Measurements from ENCODE around the gene TTC12. TPM values are rescaled to one million over a fixed set of nuclear protein-coding genes. Genes with fewer than 3 reads are reported as not detected.

TTC12 gene
- total and polyA plus RNA-seq, 8 donors = 3.7 to 58.9 (median 11.1) TPM

DNA sequence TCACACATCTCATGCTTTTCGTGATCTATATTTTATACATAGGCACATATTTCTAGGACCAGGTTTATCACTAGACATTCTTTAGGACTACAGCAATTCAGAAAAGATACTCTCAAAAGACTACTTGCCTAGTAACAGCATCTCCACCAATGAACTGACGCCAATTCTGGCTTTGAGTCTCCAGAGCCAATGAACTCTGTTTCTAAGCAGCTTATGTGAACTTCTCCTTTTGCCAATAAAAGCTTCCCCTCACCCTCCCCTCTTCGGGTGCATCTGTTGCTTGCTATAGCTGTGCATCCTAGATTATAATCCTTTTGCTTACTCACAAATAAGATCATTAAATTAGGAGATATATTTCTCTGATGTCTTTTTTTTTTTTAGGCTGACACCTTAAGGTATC, 61.8 kb downstream of the TTC12 start:
- Histone ChIP-seq H3K27me3 (no peaks in the 10 kb centered on the region), H3K4me1 (no peaks in the 10 kb centered on the region), H3K4me3 (no peak overlapping the region), H3K27ac (no peak overlapping the region), H3K36me3 (peaks cover 0 to 21% (median 0%) of the 10 kb centered on the region in 4 donors), H3K9me3 (no peaks in the 10 kb centered on the region)
- intact Hi-C loops (cut with DNase I; ENCODE audit: low total_unique reads) = no loop called here
- DNase-seq = peak in 1 of 2 donors; percentile 60
- TF ChIP-seq POLR2A (IDR thresholded peaks at IDR 0.05) (no peak), CTCF (IDR thresholded peaks at IDR 0.05) (no peak), POLR2AphosphoS5 (IDR thresholded peaks at IDR 0.05) (no peak), EP300 (IDR thresholded peaks at IDR 0.05) (no peak)
- 49 to 59% (median 55%) methylated on average over 3 of the region's 3 CpGs for WGBS, 5 donors

- Histone ChIP-seq H3K36me3 (peaks cover 0 to 11% (median 0%) of the 10 kb centered on the region in 4 donors), H3K27ac (no peak overlapping the region), H3K4me3 (no peak overlapping the region), H3K9me3 (no peaks in the 10 kb centered on the region), H3K4me1 (no peaks in the 10 kb centered on the region), H3K27me3 (no peaks in the 10 kb centered on the region)
- 49 to 58% (median 55%) methylated on average over 7 of the region's 7 CpGs for WGBS, 5 donors
- peak in 1 of 2 donors; percentile 24 for DNase-seq
- intact Hi-C loops (cut with DNase I; ENCODE audit: low total_unique reads) = no loop called here
- TF ChIP-seq EP300 (IDR thresholded peaks at IDR 0.05) = no peak
Observed at GRCh38 chr11:113377681-113378412, 63.5 kb downstream of the TTC12 start.

DNA sequence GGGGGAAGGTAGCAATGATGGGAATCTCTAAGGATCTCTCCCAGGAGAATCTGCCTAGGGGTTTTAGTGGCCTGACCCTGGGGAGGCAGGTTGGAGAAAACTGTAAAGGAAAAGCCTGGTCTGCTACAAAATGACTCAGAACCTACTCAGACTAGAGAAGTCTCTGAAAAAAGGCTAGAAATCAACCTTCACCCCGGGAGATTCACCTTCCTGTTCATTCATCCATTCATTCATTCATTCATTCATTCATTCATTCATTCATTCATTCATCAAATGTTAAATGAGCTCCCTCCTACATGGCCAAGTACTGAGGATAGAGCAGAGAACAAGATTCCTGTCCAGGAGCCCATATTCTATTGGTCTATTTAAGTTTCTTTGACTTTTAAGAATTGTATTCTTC, 64.3 kb downstream of the TTC12 start:
- Histone ChIP-seq H3K4me1 (no peaks in the 10 kb centered on the region), H3K27ac (no peak overlapping the region), H3K4me3 (no peak overlapping the region), H3K36me3 (peaks cover 0 to 2% (median 0%) of the 10 kb centered on the region in 4 donors), H3K27me3 (no peaks in the 10 kb centered on the region), H3K9me3 (no peaks in the 10 kb centered on the region)
- 59 to 81% (median 75%) methylated on average over 1 of the region's 1 CpG for WGBS, 5 donors
- intact Hi-C loops (cut with DNase I; ENCODE audit: low total_unique reads) = no loop called here
- DNase-seq = no peak
- TF ChIP-seq EP300 (IDR thresholded peaks at IDR 0.05) (no peak), POLR2AphosphoS5 (IDR thresholded peaks at IDR 0.05) (no peak)

- Histone ChIP-seq H3K27ac (no peak overlapping the region), H3K36me3 (no peaks in the 10 kb centered on the region), H3K4me3 (no peak overlapping the region), H3K27me3 (peaks cover 0 to 7% (median 2%) of the 10 kb centered on the region in 3 donors), H3K9me3 (no peaks in the 10 kb centered on the region), H3K4me1 (no peaks in the 10 kb centered on the region)
- DNase-seq = no peak
- TF ChIP-seq POLR2AphosphoS5 (IDR thresholded peaks at IDR 0.05) = no peak
- no peak for TF ChIP-seq POLR2A (IDR thresholded peaks at IDR 0.05)
- TF ChIP-seq CTCF (IDR thresholded peaks at IDR 0.05) = no peak
- TF ChIP-seq EP300 (IDR thresholded peaks at IDR 0.05) = no peak
- intact Hi-C loops (cut with DNase I; ENCODE audit: low total_unique reads) = no loop called here
Observed at GRCh38 chr11:113382121-113382520, 67.7 kb downstream of the TTC12 start.

GRCh38 chr11:113384551-113384950, 70.2 kb downstream of the TTC12 start:
- TF ChIP-seq CTCF (IDR thresholded peaks at IDR 0.05) = no peak
- no peak for TF ChIP-seq EP300 (IDR thresholded peaks at IDR 0.05)
- TF ChIP-seq POLR2AphosphoS5 (IDR thresholded peaks at IDR 0.05) = no peak
- TF ChIP-seq POLR2A (IDR thresholded peaks at IDR 0.05) = no peak
- intact Hi-C loops (cut with DNase I; ENCODE audit: low total_unique reads) = no loop called here
- Histone ChIP-seq H3K36me3 (no peaks in the 10 kb centered on the region), H3K4me3 (no peak overlapping the region), H3K27me3 (peaks cover 0 to 30% (median 22%) of the 10 kb centered on the region in 3 donors), H3K27ac (no peak overlapping the region), H3K9me3 (no peaks in the 10 kb centered on the region), H3K4me1 (peaks cover 0 to 7% (median 7%) of the 10 kb centered on the region in 4 donors)
- WGBS, 5 donors = 29 to 51% (median 47%) methylated on average over 3 of the region's 3 CpGs
- DNase-seq = peak in 1 of 2 donors; percentile 74
